ENCODE results near the gene CYP4A22.
A peak's percentile ranks its signal among the peaks of the same experiment; 100 is the strongest.

CYP4A22 gene

DNA sequence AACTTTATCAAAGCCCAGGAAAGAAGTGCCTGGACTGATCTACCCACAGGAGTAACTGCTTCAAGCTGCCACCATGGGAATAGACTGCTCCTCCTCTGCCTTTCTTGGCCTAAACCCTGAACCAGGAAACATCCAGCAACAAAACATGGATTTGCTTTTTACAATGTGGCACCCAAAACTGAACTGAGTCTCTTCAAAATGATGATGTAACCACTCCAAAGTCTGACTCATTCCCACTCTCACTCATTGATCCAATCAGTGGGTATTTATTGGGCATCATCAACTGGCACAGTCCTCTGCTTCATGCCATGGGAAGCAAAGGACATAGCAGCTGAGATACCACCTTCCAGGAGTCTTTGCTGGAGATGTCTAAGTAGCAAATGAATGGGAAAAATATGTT is 23.5 kb downstream of the CYP4A22 start:
- no peak for DNase-seq

DNA sequence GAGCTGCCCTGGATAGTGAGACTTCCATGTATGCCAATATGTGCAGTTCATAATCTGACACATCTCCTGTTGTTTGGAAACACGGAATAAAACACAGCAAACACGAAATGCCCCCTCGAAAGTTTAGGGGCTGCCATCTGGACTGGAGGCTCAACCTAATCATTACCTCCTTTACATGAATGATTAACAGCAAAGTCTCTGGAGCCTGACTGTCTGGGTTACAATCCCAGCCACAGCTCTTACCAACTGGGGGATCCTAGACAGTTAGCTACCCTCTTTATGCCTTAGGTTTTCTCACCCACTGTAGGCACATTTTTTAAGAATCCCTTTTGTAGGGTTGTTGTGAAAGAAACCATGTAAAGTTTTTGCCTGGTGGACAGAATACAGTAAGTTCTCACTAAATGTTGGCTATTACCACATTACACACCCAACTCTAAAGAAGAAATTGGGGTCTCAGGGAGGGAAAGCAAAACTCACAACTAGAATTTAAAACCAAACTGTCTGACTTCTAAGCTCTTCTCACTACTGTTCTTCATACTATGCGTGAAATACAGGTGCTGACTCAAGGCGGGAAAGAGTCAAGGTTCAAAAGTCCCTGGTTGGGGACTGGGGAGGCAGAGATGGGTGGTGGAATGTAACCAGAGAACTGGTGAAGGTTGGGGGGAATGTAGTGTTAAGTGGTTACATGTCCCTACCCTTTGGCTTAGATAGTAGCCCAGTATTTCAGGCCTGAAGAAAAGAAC is 24.2 kb downstream of the CYP4A22 start:
- DNase-seq = no peak

GRCh38 chr1:47164552-47164951 is 27.3 kb downstream of the CYP4A22 start:
- no peak for DNase-seq

GRCh38 chr1:47172782-47173181 is 35.5 kb downstream of the CYP4A22 start:
- no peak for DNase-seq

- DNase-seq = no peak
These were observed 37.4 kb downstream of the CYP4A22 start for GRCh38 chr1:47174656-47175020.

DNA sequence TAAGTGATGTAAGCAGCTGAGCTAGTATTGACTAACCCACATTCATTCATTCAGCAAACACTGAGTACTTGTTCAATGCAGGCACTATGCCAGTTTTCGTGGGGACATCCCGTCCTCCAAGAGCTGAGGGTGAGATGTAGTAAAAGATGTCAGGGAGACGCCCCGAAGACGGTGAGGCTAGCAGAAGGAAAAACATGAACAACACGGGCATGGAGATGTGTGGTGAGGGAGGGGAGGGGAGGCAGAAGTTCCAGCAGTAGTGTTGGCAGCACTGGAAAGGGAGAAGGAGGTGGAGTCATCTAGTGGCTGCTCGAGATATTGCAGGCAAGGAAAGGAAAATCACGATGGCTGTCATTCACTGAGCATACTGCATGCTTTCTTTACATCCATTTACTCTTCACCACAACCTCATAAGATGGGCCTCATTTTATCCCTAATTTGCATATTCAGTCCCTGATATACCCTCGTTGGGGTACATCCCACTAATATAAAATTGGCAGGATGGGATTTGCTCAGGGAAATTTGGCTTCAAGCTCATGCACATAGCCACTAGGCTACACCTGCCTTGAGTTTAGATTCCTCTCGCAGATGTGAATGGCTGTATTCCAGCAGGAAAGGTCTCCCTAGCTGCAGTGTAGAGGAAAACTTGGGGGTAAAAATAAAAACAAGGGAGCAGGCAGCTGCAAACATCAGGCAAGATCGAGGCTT is 38.1 kb downstream of the CYP4A22 start:
- DNase-seq = peak; percentile 17

DNA sequence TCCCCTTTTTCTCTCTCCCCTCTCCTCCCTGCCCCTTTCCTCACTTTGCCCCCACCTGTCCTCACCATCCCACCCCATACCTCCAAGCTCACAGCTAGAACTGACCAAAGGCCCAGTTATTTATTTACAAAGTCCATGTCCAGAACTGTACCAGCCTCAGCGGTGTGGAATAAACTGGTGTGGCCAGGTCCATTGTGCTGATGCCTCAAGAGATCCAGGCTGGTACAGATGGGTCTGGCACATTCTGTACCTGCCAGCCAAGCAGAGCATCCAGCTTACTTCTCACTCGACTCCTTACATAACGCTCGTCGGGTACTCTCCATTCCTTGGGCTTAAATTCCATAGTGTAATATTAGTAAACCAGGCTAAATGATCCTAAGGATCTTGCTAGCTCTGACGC is 40.8 kb downstream of the CYP4A22 start:
- DNase-seq = no peak

- no peak for DNase-seq
These were observed 41.4 kb downstream of the CYP4A22 start for GRCh38 chr1:47178654-47179016.

DNA sequence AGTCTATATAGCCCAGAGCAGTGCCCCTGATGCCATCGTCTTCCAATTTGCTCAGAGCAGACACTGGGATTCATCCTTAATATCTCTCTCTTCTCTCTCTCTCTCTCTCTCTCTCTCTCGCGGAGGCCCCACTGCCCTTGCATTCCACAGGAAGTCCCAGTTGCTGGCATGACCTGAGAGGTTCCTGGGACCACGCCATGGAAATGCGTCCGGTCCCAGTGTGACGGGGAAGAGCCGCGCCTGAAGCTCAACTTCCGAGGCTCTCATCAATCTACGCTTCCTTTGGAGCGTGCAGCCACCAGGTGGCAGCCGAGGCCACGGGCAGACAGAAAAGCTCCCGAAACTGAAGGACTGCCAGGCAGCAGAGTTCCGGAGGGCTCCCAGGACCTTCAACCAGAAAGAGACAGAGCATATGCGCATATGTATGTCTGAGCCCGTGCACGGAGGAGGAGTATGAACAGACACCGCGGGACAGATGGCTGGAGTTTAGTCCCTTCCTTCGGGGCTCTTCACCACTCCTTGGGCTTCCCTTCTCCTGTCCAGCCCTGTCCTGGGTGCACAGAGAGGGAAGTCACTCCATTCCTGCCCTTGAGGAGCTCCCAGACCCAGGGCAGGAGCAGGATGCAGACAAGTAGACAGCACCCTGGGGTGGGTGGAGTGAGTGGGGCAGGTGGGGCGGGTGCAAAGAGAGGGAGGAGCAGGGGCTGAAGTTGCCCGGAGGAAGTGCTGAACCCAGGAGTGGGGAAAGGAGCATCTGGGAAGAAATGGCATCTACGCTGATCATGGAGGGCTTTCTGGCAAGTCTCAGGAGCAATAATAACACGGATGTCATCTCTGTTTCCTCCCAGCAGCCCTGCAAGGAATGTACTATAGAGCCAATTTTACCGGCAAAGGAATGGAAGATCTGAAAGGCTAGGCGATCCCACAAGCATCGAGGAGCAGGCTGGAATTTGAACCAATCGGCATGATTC is 42.1 kb downstream of the CYP4A22 start:
- DNase-seq = peak; percentile 53

- no peak for DNase-seq
These were observed 42.8 kb downstream of the CYP4A22 start for GRCh38 chr1:47179988-47180563.

DNA sequence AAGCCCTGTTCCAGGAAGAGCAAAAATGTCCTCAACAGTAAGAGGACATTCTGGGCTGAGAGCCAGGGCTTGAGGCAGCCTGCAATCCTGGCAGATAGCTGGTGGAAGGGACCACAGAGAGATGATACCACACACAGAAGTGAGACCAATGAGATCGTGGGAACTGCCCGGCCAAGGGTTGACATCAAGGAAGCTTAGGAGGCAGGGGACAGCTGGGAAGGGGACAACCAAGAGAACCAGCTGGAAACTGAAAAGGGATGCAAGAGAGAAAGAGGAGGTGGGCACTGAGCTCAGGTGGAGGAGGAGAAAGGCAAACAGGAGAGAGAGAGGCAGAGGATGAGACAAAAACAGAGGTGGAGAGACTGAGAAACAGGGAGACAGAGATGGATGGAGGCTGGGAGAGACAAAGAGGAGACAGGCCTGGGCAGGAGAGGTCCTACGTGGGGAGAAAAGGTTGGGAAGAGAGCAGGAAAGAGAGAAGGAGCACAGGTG is 43.4 kb downstream of the CYP4A22 start:
- DNase-seq = no peak

DNA sequence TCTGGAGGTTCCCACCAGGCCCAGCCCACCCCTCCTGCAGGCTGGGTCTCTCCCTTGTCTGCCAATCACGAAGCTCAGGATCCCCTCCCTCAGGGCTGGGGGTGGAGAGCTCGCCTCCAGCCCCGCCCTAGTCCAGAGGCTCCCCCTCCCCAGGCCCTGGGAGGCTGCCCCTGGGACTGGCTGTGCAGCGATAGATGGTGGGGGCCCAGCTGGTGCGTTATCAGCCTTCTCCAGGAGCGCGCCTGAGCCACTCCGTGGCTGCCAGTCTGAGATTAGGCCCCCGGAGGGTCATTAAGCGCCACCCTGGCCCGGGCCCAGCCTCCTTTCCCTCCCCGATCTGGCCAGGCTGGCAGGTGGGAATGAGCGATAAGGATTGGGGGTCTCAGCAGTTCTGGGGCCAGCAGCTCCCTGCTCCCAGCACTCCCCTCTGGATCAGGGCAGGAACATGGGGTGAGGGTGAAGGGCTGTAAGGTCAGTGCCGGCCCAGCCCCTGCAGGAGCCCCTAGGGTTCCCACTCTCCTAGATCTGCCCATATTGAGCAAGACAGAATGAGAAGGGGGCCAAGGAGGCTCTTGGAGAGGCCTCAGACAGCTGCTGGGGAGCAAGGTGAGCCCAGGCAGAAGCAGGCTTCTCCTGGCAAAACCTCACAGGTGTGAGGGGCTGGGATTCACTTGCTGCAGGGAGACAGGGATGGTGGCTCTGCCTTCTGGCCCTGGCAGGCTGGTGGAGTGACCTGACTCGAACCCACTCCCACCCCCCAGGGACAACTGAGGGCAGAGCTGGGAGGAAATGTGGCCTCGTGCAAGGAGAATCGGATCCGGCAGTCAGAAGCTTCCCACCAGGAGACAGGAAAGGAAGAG is 44.1 kb downstream of the CYP4A22 start:
- no peak for DNase-seq

- no peak for DNase-seq
These were observed 44.9 kb downstream of the CYP4A22 start for GRCh38 chr1:47181955-47182675.

DNA sequence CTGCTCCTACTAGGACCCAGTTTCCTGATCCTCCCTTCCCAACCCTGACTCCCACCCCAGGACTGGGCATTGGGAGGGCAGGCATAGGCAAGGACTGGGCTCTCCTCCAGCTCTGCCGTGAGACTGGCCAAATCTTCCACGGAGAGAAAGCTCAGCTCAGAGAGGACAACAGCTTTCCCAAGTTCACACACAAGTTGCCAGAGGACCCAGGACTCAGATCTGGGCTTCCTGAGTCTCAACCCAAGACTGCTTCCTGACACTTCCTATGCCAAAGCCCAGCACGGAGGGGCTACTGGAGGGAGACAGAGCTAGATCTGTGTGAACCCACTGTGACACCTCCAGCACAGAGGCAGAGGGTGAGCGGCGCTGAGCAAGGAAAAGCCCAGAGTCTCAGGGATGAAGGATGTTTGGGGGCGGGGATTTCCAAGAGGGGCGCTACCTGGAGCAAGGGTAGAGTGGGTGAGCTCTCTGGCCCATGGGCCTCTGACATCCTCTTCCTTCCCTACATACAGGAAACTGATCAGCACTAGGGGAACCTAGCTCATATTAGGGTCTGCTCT is 45.5 kb downstream of the CYP4A22 start:
- DNase-seq = no peak

GRCh38 chr1:47183308-47184089 is 46.3 kb downstream of the CYP4A22 start:
- no peak for DNase-seq

DNA sequence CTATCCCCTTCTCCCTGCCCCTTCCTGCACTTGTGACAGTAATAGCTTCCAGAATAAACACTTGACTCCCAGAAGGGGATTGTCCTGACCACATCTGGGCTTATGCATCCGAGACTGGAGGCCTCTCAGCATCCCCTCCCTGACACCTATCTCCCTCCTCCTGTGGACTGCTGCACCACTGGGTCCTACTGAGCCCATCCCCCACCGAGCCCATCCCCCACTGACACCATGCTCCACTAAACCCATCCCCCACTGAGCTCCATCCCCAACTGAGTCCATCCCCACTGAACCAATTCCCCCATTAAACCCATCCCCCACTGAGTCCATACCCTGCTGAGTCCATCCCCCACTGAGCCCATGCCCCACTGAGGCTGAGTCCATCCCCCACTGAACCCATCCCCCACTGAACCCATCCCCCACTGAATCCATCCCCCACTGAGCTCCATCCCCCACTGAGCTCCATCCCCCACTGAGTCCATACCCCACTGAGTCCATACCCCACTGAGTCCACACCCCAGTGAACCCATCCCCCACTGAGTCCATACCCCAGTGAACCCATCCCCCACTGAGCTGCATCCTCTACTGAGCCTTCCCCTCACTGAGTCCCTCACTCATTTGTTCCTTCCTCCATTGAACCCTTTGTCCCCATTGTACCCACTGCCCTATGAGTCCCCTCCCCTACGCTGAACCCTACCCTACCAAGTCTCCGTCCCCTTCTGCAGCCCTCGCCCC is 47.0 kb downstream of the CYP4A22 start:
- no peak for DNase-seq

DNA sequence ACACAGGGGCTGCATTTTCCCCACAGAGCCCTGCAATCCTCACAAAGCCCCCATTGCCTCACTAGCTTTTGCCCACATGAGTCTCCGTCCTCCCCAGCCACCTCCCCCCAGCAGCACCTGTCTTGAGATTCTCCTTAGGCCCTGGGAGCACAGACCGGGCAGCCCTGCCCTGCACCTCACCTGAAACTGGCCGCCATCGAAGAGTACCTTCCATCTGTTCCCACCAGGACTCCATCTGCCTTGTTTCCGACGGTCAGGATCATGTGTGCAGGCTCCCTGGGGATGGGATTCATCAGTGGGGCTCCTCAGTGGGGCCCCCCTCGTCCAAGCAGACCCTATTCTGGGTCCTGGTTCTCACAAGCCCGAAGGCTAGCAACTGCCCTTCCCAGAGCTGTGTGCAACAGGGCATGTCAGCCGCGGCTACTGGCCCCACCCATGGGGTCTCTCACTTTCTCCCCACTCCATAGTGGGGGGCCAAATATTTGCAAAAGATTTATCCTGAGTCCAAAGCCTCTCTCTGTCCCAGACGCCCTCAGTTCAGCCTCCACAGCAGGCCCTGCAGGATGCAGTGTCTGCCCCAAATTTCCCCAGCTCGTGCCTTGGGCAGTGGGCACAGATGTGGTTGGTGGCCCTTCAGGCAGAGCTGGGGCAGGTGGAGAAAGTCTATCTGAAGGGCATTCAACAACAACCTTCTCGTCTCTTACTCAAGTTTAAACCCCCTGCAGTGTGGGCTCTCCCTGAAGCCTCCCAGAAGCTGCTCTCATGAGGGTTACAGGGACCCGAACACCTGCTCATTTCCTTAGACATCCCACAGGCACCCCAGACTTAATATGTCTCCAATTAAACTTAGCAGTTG is 47.8 kb downstream of the CYP4A22 start:
- no peak for DNase-seq
